NCI-H2227 treated with DMSO at 0.1 percent for 48 hours (cell line): ENCODE data around the gene PCP4L1.
"Not testable (repeated sequence)": the region's sequence is repeated elsewhere in the genome, so short reads cannot be mapped to it uniquely, and the experiment has no call there.

ENCODE experiments used
- DNase-seq: peaks from one replicate; lab custom pipeline; 2025; lab: John Stamatoyannopoulos, UW

Gene PCP4L1

DNA sequence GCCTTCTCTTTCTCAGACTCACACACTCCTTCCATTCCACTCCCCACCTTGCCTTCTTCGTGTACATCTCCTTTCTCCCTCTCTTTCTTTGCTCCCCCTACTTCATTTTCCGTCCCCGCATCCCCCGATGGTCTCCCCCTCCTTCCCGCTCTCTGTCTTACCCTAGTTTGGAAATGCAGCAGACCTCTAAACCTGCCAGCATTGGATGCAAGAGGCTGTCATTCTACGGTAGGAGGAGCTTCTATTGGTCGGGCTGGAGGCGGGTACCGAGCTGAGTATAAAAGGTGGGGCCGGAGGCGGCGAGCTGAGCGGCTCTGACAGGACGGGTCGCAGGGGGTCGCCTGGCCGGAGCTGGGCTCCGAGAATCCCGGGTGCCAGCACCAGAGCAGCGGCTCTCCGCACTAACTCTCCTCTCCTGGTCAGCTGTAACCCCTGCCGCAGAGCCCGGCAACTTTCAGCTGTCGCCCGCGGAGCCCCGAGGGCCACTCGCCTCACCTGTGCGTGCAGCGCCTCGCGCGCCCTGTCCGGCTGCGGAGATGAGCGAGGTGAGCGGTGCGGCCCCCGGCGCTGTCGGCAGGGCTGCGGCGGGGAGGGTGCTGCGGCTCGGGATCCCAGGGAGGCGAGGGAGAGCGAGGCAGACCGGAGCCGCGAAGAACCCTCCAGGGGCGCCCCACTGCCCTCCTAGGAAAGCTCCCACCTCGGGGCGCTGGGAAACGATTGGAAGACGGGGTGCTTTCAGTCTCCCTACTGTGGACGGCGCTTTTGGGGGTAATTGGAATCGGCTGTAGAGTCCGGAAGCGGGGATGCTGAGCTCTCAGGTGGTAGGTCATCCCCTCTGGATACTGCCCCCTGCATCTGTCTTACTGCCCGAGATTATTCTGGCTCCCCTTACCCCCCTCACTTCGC, at the start of gene PCP4L1:
Gene PCP4L1, plus strand, starts transcription at position 307 of the 906 bp plus-strand sequence. Its CDS starts 230 bp downstream, at position 537.
- peak; percentile 85 for DNase-seq

DNA sequence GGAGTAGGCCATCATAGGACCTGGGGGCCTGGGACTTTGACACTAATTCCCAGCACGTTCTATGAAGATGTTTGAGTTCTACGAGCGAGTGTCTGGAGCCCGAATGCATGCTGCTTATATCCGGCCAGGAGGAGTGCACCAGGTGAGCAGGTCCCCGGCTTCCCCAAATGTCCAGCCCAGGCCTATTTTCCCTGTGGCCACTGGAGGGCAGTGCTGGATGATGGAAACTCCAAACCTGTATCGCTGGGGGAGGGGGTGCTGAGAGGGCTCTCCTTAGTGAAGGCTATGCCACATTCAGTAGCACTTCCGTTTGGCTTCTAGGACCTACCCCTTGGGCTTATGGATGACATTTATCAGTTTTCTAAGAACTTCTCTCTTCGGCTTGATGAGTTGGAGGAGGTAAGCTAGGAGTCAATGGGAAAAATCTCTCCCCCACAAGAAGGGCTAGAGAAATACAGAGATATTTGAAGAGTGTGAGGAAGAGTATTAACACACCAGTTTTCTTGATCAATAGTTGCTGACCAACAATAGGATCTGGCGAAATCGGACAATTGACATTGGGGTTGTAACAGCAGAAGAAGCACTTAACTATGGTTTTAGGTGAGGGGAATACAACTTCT, 48.6 kb upstream of the PCP4L1 start:
- DNase-seq, result peak; percentile 75

GRCh38 chr1:161214369-161214768, 44.2 kb upstream of the PCP4L1 start:
- DNase-seq, result no peak

GRCh38 chr1:161215076-161215475, 43.5 kb upstream of the PCP4L1 start, which contains the start of gene FCER1G:
Gene FCER1G (plus strand): TSS chr1:161215295. CDS start chr1:161215322, 27 bp downstream.
- no peak for DNase-seq

- no peak for DNase-seq
Measured at GRCh38 chr1:161216945-161217712, 41.4 kb upstream of the PCP4L1 start.

DNA sequence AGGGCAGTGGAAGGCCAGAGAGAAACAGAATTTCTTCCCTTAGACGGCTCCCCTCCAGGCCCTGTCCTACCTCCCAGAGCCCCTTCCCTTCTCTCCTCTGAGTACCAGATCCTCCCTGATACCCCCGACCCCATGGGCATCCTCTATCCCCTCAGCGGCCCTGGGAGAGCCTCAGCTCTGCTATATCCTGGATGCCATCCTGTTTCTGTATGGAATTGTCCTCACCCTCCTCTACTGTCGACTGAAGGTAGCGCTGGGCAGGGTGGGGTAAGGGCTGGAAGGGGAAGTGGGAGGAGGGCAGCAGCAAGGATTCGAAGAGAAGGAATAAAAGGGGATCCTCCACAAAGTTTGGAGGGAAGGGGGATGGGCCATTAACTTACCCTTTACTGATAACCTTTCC, 40.7 kb upstream of the PCP4L1 start:
- DNase-seq, result no peak

- no peak for DNase-seq
Measured at GRCh38 chr1:161218301-161219077, 40.1 kb upstream of the PCP4L1 start.

- no peak for DNase-seq
Measured at GRCh38 chr1:161219078-161219892, 39.3 kb upstream of the PCP4L1 start.

DNA sequence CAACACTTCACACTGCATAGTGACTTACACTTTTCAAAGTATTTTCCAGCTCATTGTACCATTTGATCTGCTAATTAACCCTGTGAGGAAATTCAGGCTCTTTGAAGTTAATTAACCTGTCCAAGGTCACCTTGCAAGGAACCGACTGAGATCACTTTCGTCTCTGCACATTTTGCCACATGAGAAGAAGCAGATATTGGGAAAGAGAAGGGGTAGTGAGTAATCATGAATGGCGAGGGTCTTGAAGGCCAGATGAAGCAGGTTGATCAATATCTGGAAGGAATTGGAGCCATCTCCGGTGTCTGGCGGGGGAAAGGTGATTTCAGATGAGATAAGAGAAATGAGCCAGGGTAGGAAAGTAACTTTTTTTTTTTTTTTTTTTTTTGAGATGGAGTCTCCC, 38.5 kb upstream of the PCP4L1 start:
- no peak for DNase-seq

- no peak for DNase-seq
Measured at GRCh38 chr1:161222175-161223019, 36.1 kb upstream of the PCP4L1 start.

GRCh38 chr1:161223805-161224694, 34.5 kb upstream of the PCP4L1 start:
- no peak for DNase-seq

DNA sequence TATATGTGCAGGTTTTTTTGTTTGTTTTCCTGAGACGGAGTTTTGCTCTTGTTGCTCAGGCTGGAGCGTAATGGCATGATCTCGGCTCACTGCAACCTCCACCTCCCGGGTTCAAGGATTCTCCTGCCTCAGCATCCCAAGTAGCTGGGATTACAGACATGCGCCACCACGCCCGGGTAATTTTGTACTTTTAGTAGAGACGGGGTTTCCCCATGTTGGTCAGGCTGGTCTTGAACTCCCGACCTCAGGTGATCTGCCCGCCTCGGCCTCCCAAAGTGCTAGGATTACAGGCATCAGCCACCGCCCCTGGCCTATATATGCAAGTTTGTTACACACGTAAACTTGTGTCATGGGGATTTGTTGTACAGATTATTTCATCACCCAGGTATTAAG, 33.9 kb upstream of the PCP4L1 start:
- DNase-seq, result not testable (repeated sequence)

DNA sequence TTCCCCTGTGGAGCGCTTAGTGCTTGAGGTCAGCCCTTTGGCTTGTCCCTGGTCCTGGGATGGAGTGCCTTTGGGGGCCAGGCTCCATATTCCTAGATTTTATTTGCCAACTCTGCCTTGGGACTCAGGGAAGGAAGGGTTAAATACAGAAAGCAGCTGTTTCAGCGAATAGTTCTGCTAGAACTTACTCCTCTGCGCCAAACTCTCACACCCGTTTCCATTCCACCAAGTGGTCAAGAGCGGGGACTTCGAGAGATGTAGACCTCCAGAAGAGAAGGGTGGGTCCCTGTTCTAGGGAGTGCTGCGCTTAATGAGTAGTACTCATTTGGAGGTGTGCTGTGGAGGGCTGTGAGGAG, 33.4 kb upstream of the PCP4L1 start:
- DNase-seq, result no peak

DNA sequence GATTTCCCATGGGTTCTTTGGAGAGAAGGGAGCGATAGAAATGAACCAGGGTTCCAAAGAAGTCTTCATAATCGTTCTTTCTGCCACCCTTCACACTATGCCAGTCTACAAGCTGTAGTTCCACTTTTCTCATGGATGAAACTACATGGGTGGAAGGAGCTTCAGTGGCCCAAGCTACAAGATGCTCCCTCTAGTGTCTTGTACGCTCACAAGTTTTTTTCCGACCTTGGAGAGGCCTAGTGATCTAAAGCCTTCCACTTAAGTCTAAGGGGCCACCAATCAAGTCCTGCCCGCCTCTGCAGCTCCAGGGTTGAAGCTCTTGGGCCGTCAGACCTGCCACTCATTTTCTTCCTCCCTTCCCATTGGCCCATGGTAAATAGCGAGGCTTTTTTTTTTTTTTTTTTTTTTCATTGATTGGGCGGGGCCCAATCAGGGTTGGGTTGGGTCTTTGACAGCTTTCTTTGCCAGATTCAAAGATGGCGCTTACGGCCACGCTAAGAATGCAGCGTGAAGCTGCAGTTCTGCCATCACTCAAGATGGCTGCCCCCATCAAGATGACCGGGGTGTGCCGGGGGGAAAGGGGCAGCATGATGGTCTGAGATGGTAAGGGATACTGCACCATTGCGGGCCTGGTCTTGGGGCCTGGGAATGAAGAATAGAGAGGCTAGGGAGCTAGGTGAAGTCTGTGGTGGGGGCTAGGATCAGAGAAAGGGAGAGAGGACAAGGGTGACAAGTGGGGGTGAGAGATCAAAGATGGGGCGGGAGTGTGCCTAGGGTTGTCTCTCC, 32.8 kb upstream of the PCP4L1 start, which contains the start of gene TOMM40L:
Gene TOMM40L, plus strand, starts transcription at position 527 of the 786 bp plus-strand sequence. CDS start 430 bp downstream, outside the sequence.
- DNase-seq, result peak; percentile 98

DNA sequence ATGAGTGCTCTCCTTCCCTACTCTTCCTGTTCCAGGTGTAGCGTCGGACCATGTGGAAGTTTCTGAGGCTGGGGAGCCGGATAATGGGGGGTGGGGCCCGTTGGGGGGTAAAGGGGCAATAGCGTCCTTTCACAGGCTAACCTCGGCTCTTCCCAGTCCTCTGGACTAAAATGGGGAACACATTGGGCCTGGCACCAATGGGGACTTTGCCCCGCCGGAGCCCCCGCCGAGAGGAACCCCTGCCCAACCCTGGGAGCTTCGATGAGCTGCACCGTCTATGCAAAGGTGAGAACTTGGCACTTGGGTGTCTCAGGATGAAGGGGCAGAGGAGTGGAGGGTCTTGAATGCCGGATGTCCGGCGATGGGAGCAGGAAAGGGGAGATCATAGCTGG, 32.2 kb upstream of the PCP4L1 start:
- DNase-seq, result no peak

GRCh38 chr1:161226759-161227158, 31.8 kb upstream of the PCP4L1 start:
- no peak for DNase-seq

DNA sequence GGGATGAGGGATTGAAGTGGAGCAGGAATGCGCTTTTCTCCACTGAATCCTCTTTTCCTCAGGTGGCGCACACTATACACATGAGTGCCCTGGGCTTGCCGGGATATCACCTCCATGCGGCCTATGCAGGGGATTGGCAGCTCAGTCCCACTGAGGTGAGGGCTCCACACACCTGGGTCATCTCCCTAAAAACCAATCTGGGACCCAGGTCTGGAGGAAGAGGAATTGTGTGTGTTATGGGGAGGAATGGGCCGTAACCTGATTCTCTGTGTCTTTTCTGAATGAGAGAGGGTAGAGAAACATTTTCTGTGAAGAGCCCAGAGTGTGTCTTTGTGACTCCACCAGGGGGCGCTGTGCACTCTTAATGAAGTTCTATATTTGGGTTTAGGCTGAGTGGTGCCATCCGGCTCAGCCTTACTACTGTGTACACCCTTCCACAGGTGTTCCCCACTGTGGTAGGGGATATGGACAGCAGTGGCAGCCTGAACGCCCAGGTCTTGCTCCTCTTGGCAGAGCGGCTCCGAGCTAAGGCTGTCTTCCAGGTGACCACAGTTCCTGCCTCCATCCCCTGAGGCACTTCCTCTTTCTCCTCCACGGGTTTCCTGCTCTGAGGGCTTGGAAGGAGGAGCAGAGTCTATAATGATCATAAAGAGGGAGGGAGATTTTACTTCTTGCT, 31.2 kb upstream of the PCP4L1 start:
- DNase-seq, result peak; percentile 49
